Activated naive CD4-positive, alpha-beta T cell treated with Interleukin-2 at 50 U/mL for 16 hours (primary cell): ENCODE results near the gene PI4KA.
"Not testable (repeated sequence)": the region's sequence is repeated elsewhere in the genome, so short reads cannot be mapped to it uniquely, and the experiment has no call there.

Experiments used
- DNase-seq: peaks from one replicate; pipeline ENCODE4 v3.0.0-alpha.2; 2020

PI4KA gene

DNA sequence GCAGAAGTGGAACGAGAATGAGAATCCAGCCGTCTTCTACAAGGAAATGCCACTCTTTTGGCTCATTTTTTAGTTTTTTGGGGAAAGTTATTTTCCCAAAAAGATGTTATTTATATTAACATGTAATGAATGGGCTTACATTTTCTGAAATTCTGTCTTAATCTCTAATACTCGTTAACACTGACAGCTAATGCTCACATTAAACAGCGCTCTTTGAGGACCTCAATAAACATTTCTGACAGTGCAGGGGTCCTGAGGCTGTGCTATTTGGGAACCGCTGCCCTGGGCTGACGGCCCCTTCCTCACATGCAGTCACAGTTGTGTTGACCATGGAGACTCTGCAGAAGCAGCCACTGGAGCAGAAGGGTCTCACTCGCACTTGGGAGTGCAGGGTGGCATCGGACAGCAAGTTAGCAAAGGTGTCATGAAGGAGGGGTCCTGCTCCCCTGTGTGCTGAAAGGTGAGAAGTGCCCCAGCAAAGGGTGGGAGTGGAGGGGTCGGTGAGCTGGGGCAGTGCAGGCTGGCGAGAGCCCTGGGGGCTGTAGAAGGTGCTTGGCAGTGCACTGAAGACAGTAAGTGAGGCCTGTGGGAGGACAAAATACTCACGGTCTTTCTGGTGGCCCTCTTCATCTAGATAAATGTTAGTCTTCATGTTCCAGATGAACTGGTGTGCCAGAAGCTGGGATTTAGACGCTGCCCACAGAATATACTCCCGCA lies 137.8 kb downstream of the PI4KA start:
- DNase-seq, result no peak

DNA sequence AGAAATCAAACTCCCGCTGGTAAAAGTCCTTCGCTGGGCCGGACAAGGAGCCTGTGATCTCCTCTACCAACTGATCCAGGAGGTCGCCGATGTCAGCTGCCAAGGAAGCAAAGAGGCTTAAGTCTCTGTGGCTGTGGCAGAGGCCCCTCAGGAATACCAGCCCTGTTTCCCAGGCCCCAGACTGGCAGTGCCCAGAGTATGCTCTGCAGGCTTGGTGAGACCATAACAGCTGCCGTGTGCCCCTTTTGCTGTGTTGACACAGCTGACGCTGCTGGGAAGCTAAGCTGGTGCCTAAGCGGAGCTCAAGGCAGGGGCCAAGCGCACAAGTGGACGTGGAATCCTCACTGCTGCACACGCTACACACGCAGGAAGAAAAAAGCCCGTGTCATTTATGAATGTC lies 139.9 kb downstream of the PI4KA start:
- DNase-seq, result not testable (repeated sequence)

DNA sequence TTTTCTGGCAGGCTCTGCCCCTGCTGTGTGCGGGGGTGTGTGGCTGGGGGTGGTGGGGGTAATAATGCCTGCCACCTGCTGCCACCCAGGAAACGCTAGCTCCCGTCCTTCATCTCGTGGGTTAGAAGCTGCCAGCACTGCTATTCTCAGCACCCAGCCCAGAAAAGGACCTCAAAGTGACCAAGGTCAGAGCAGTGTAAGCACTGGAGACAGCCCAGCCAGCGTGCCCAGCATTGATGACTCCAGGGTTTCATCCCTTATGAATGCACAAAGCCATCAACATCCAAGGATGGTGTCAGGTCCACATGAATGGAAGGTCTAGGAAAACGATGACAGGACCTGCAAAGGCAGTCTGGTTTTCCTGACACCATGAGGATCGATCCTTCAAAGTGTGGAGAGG lies 140.6 kb downstream of the PI4KA start:
- DNase-seq, result not testable (repeated sequence)

DNA sequence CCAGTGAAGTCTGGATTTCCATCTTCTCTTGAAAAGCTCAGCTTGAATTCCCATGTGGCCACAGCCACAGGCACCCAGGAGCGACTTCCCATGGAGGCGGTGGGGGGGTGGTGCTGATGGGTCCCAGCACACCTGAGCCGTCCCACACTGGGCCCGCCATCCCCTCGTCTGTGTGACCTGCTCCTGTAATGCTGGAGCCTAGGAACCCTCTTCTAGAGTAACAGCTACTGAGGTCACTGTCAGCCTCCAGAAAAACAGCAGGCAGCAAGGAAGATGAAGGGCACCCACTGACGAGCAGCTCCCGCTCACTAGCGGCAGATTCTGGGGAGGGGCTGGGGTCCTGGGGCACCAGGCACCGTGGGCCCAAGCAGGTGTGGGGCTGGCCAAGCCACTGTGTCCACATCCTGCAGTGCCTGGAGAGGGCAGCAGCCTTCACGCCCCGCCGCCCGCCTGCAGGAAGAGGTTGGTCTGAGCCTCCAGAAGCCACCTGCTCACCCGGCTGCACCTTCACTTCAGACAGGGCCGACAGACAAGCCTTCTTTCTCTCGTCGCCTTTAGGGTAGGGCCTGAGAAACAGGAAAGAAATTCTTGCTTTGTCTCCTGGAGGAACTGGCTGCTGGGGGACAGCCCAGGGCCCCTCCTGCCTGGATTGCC lies 141.3 kb downstream of the PI4KA start:
- not testable (repeated sequence) for DNase-seq

DNA sequence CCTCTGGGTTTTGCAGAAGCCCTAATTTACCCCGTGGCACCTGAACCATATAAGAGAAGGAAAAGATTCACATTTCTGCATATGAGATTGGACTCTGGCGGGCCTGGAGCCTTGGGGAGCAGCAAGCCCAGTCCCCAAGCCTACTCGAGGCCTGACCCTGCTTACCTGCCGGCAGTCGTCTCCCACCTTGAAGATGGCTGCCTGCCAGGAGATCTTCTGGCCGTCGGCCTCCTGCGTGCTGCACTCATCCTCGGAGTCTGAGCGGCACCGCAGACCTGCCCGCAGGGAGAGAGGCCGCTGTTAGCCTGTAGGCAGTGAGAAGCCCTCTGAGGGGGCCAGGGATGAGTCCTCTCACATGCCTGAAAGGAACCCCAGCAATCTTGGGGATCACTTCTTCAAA lies 145.5 kb downstream of the PI4KA start:
- not testable (repeated sequence) for DNase-seq

DNA sequence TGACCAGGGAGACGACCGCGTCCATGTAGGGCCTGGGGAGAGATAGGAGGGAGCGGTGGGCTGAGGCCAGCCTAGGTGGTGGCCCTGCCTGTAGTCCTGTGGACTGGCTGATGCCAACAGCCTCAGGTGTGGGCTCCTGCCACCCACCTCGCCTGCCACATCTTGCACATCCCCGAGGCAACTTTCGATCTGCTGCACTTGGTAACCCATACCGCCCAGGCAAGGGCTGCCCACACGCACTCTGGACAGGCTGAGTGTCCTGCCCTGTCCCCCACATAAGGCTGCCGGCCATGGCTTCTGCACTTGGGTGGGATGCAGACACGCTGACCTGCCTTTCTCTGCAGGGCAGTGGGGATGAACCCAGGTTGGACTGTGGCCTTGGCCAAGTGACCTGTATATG lies 148.6 kb downstream of the PI4KA start:
- DNase-seq, result not testable (repeated sequence)

DNA sequence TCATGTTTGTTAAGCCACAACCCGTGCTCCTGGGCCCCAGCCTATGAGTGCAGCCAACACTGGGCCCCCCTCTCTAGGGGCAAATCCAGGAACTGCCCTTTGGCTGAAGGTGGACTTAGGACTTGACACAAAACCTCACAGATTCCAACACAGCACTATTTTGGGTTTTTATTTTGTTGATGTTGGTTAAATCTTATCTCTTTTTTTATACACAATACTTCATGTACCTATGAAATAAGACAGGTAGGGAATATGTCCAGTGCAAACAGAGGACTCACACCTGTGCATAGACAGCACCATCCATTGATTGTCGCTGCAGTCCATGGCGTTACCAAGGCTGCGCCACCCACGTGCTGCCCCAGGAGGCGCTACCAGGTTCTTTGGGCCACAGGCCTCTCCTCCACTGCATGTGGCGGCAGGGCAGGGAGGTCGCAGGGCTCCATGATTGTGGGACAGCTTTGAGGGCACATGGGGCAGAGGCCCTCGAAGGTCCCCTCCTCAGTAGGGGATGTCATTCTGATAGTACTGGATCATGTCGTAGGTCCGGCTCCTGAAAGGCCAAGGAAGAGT lies 151.0 kb downstream of the PI4KA start:
- DNase-seq, result not testable (repeated sequence)

DNA sequence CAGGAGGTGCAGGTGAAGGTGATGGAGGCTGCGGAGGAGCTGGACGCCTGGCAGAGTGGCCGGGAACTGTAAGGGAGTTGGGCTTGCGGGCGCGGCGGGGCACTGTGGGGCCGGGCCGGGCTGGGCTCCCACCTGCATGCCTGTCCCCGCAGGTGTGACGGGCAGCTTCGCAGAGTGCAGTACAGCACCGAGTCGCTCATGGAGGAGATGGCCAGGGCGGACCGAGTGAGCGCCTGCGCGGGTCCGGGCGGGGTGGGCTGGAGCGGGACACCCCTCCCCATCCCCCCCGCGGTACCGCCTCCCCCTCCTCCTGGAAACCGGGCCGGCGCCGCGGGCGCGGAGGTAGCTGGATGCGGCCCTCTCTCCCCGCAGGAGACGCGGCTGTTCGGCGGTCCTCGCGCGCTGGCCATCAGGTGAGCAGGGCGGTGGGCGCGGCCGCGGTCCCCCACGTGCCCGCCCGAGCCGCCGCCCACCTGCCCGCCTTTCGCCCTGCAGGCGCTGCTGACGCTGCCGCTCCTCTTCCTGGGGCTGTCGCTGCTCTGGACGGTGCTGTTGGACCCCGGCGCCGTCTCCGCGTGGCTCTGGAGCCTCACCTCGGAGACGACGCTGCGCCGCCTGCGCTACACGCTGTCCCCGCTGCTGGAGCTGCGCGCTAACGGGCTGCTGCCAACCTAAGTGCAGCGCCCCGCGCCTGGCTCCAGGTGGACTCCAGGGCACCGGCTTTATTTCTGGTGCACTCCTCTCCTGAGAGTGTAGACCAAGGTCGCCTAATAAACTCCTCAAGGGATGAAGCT lies 154.6 kb downstream of the PI4KA start:
- DNase-seq, result peak; percentile 27

DNA sequence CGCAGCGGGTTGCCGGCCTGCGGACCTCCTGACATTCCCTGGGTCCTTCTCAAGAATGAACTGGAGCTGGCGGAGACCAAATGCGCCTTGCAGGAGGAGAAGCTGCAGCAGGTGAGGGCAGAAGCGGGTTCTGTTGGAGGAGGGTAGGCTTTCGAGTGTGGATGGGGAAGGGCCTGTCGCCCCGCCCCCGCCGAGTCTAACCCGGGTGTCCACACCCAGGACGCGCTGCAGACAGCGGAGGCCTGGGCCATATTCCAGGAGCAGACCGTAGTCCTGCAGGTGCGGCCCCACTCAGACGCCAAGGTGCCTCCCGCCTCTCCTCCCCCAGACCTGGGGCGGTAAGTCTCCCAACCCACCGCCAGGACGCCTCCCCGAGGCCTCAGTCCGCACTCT lies 155.2 kb downstream of the PI4KA start:
- peak; percentile 64 for DNase-seq

DNA sequence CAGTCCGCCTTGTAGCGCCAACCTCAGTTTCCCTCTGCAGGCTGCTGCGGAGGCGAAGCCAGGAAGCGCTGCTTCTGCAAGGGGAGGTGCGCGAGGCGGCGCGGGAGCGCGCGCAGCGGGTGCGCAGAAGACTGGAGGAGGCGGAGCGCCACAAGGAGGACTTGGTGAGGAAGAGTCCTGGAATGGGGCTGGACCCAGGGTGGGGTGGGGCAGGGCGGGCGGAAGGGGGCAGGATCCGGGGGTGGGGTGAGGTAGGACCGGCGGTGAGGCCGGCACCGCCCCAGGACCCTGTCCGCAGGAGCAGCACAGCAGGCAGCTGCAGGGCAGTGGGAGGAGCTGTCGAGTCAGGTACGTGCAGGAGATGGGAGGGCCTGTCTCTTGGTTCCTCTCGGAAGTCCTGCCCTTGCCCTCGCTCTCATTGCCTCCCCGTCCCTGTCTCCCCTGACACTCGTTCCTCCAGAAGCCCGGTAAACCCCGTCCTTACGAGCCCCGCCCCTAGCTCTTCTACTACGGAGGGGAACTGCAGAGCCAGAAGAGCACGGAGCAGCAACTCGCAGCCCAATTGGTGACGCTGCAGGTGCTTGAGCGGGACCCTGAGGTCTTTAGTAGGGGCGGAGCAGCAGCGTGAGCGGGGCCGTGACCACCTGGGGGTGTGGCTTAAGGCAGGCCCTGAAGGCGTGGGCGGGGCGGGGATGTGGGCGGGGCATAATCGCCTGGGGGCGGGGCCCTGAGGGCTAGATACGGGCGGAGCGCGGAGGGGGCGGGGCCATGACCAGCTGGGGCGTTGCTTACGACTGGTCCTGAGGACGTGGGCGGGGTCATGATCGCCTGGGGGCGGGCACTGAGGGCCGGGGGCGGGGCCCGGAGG lies 155.8 kb downstream of the PI4KA start:
- DNase-seq, result peak; percentile 94

DNA sequence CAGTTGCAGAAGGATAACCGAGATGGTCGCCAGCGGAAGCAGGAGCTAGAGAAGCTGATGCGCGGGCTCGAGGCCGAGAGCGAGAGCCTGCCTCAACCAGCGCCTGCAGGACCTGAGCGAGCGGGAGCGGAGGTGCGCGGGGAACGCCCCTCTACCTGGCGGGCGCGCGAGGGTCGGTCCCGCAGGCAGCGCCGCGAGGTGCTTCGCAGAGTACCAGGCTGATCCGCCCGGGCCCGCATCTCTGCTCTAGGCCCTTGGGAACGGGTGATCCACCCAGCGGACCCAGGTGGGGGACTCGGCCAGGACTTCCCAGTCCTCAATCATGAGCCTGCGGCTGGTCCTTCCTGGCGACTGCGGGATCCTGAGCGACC lies 156.5 kb downstream of the PI4KA start:
- DNase-seq, result peak; percentile 25

DNA sequence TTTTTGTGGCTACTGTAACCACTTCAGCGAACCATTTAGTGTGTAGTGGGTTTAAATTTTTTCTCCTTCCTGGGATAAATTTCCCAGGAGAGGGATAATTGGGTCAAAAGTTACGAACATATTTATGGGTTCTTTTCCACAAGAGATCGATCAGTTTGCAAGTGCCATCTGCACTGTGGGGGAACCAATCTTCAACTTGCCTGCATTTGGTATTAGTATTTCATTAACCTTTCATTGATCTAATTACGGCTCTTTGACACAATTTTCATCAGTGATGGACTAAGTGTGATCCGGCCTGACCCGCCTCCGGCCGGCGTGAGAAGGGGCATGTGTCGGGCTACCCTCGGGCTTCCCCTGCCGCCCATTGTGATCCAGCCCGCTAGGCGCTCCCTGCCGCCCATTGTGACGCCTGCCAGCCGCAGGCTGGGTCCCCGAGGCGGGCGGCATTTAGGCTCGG lies 156.9 kb downstream of the PI4KA start:
- DNase-seq, result peak; percentile 13

DNA sequence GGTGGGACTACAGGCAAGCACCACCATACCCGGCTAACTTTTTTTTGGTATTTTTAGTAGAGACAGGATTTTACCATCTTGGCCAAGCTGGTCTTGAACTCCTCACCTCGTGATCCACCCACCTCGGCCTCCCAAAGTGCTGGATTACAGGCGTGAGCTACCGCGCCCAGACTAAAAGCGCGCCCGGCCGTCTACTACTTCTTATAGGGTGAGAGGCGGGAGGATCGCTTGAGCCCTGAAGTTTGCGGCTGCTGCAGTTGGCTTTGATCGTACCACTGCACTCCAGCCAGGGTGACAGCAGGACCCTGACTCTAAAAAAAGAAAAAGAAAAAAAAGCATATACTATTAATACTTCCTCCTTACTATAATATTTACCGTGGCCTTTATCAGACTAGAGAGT lies 158.3 kb downstream of the PI4KA start:
- not testable (repeated sequence) for DNase-seq

DNA sequence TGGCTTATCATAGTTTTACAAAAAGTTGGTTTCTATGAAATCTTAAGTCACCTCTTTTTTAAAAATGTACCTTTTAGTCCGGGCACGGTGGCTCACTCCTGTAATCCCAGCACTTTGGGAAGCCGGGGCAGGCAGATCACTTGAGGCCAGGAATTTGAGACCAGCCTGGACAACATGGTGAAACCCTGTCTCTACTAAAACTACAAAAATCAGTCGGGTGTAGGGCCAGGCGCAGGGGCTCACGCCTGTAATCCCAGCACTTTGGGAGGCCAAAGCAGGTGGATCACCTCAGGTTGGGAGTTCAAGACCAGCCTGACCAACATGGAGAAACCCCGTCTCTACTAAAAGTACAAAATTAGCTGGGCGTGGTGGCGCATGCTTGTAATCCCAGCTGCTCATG lies 158.8 kb downstream of the PI4KA start:
- DNase-seq, result not testable (repeated sequence)

DNA sequence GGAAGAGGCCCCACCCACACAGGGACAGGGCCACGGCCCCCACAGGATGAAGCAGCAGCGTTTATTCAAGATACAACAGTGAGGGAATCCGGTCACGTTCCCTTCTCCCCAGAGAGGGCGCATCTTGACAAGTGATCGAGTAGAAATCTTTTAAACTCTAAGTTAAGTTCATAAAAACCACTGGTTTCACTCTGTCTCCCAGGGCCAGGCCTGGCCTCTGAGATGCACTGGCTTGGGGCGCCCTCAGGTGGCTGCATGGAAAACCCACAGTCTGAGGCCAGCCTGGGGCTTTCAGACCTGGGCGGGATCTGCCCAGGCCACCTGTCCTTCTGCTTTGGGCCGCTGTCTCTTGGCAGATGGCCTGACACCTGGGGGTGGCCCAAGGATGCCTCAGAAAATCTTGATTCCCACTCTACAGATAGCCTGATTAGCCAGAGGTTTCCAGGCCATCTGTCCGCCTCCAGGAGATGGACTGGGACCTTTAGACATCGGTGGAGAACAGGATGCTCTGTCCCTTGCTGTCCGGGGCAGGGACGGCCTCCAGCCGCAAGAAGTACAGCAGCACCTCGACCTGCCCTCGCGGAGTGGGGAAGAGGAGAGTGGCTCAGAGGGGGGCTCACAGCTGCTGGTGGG lies 161.0 kb downstream of the PI4KA start:
- DNase-seq, result peak; percentile 78

DNA sequence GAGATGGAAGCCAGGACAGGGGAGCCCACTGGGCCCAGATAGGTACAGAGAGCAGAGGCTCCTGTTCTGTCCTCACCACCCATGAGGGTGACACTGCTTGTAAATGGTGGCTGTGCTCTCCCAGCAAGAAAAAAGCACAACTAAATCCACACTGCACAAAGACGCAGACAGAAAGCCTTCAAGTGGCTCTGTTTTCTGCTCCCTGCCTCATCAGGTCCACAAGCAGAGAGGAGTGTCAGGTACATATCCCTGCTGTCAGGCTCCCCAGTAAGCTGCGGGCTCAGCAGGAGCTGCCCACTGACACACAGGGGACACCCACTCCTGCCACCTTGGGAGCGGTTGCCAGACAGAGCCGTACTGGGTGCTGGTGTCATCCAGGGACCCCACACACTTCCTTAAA lies 162.6 kb downstream of the PI4KA start:
- not testable (repeated sequence) for DNase-seq

DNA sequence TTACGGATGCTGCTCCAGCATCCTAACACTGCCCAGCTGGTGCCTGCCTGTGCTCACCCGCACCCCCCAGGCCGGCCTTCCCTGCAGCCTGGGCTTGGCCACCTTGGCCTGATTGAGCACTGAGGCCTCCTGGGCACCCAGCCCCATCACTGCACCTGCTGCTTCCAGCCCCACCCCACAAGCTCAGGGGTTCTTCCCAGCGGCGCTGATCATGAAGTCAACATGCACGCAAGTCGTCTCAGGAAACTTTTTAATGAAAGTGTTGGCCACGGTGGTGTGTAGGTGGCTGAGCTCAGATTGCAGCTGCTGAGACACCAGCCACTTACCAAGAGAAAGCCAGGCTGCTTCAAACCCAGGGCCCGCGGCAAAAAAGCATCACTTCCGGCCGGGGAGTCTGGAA lies 163.4 kb downstream of the PI4KA start:
- not testable (repeated sequence) for DNase-seq

DNA sequence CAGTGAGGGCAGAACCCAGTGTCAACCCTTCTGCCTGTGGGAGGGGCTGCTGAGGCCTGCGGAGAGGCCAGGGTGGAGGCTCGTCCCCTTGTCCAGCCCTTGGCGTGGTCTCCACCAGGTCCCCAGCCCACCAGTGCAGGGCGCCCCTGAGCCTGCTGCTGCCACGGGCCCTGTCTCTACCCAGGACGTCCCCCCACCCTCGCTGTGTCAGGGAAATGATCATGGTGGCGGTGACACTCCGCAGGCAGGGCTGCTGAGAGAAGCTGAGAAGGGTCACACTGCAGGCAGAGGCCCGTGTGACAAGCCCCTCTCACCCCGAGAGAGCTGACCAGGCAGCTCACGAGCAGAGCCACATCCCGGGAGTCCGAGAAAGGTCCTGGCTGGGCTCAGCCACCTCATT lies 164.4 kb downstream of the PI4KA start:
- not testable (repeated sequence) for DNase-seq

DNA sequence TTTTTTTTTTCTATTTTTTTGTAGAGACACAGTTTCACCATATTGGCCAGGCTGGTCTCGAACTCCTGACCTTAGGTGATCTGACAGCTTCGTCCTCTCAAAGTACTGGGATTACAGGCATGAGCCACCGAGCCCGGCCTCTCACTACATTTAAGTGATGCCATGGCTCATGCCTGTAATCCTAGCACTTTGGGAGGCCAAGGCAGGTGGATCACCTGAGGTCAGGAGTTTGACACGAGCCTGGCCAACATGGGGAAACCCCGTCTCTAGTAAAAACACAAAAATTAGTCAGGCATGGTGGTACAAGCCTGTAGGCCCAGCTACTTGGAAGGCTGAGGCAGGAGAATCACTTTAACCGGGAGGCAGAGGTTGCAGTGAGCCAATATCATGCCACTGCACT lies 165.7 kb downstream of the PI4KA start:
- DNase-seq, result not testable (repeated sequence)

DNA sequence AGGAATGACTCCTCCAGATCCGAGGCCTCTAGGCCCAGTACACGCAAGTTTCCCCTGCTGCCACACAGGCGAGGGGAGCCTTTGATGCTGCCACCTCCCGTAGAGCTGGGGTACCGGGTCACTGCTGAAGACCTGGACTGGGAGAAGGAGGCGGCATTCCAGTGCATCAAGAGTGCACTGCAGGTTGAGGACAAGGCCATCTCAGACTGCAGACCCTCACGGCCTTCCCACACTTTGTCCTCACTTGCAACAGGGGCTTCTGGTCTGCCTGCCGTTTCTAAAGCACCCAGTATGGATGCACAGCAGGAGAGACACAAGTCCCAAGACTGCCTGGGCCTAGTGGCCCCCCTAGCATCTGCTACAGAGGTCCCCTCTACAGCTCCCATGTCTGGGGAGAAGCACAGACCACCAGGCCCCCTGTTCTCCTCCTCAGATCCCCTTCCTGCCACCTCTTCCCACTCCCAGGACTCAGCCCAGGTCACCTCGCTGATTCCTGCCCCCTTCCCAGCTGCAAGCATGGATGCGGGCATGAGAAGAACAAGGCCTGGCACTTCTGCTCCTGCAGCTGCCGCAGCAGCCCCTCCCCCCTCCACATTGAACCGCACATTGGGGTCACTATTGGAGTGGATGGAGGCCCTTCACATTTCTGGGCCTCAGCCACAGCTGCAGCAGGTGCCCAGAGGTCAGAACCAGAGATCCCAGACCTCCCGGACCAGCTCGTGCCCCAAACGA lies 167.9 kb downstream of the PI4KA start:
- not testable (repeated sequence) for DNase-seq
